Right cardiac atrium (tissue), 5 donors: Measurements from ENCODE around the gene OTOP3. TPM values are rescaled to one million over a fixed set of nuclear protein-coding genes. Genes with fewer than 3 reads are reported as not detected.

Experiments
- ATAC-seq, 2 donors: fragments of 200-7000 bp; cut with Tn5 transposase; one replicate each; pipeline versions ENCODE4 v1.8.0 to v1.9.1; 2020; ENCODE audit warnings: moderate library complexity in 2 of 2, mild to moderate bottlenecking in 1 of 2
- DNase-seq, 3 donors: peaks; one replicate each; pipeline ENCODE4 v3.0.0-alpha.2; 2020
- H3K27ac ChIP-seq: one replicate; pipeline ENCODE4 v1.5.1; 2013; ENCODE audit warnings: mild to moderate bottlenecking, low read length, control low read depth, moderate library complexity
- H3K27me3 ChIP-seq: one replicate; pipeline ENCODE4 v1.6.1; 2013; ENCODE audit not compliant: control insufficient read depth, insufficient read depth
- H3K4me1 ChIP-seq: one replicate; pipeline ENCODE4 v1.6.1; 2013; ENCODE audit warnings: low read length; ENCODE audit not compliant: control insufficient read depth, insufficient read depth
- H3K4me3 ChIP-seq: one replicate; pipeline ENCODE4 v1.5.1; 2013; ENCODE audit warnings: low read length, control low read depth
- H3K9me3 ChIP-seq: one replicate; pipeline ENCODE4 v1.6.1; 2013; ENCODE audit warnings: low read length; ENCODE audit not compliant: control insufficient read depth
- WGBS: extraction: QIAGEN DNeasy Blood & Tissue Kit; methylation state at CpG from one replicate; pipeline ENCODE4 v1.1.7; 2013; 5-methylcytosine and 5-hydroxymethylcytosine counted together
- intact Hi-C, 4 donors: fragments of 100-400 bp; cut with DNase I; formaldehyde crosslinking; loops; one replicate each; pipeline versions ENCODE4 v1.11.0 to v1.14.0; 2022 to 2023
- polyA plus RNA-seq: library from polyadenylated mRNA; stranded (reverse); fragments of 200-250 nt; gene quantifications from one replicate; pipeline ENCODE4 v1.2.3, GENCODE V29; 2013
- total RNA-seq, 4 donors: library from RNA; stranded (reverse); fragmentation: NEBNext Ultra II Directional; extraction: Animal tissue kit (Norgen Biotek cat#: 25700); gene quantifications; one replicate each; pipeline ENCODE4 v1.2.1, GENCODE V29; 2021
- donor health status: healthy with polysubstance abuse.
- donor health status: DM: no; HTN: yes; CAD: no.
- donor health status: DM: no; HTN: no; CAD: no.
- donor health status: DM: no; HTN: yes; CAD: no; lungs with severe emphysema.
- donor health status: DM: yes; HTN: yes; CAD: no.

The OTOP3 gene
- total and polyA plus RNA-seq, 5 donors: not detected

DNA sequence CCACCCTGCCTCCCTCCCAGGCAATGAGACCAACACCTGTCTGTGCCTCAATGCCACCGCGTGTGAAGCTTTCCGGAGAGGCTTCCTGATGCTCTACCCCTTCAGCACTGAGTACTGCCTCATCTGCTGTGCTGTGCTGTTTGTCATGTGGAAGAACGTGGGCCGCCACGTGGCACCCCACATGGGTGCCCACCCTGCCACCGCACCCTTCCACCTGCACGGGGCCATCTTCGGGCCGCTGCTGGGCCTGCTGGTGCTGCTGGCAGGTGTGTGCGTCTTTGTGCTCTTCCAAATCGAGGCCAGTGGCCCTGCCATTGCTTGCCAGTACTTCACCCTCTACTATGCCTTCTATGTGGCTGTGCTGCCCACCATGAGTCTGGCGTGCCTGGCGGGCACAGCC, 10.9 kb downstream of the OTOP3 start:
- 91% methylated on average over 14 of the region's 14 CpGs for WGBS
- Histone ChIP-seq H3K4me3 (no peak overlapping the region), H3K9me3 (no peaks in the 10 kb centered on the region), H3K4me1 (no peaks in the 10 kb centered on the region), H3K27ac (no peak overlapping the region), H3K27me3 (no peaks in the 10 kb centered on the region)
- ATAC-seq (no peak), DNase-seq (no peak)
- intact Hi-C loops: no loop called here

DNA sequence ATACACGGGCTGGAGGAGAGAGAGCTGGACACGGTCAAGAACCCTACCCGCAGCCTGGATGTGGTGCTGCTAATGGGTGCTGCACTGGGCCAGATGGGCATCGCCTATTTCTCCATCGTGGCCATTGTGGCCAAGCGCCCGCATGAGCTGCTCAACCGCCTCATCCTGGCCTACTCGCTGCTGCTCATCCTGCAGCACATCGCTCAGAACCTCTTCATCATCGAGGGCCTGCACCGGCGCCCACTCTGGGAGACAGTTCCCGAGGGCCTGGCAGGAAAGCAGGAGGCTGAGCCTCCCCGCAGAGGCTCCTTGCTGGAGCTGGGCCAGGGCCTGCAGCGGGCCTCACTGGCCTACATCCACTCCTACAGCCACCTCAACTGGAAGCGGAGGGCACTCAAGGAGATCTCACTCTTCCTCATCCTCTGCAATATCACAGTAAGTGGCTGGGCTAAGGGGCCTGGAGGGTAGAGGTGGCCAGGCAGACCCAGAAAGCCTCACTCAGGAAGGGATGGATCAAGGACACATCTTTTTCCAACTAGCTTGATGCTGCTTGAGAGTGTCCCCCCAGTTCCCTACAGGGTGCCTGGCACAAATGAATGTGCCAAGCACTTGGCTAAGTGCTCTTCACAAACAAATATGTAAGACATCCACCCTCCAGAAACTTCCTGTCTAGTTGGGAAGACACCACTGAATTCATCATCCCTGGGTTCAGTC, 11.5 kb downstream of the OTOP3 start:
- DNase-seq (no peak), ATAC-seq (no peak)
- Histone ChIP-seq H3K27ac (no peak overlapping the region), H3K4me1 (no peaks in the 10 kb centered on the region), H3K27me3 (no peaks in the 10 kb centered on the region), H3K9me3 (no peaks in the 10 kb centered on the region), H3K4me3 (no peak overlapping the region)
- 92% methylated on average over 17 of the region's 17 CpGs for WGBS
- intact Hi-C loops: no loop called here

DNA sequence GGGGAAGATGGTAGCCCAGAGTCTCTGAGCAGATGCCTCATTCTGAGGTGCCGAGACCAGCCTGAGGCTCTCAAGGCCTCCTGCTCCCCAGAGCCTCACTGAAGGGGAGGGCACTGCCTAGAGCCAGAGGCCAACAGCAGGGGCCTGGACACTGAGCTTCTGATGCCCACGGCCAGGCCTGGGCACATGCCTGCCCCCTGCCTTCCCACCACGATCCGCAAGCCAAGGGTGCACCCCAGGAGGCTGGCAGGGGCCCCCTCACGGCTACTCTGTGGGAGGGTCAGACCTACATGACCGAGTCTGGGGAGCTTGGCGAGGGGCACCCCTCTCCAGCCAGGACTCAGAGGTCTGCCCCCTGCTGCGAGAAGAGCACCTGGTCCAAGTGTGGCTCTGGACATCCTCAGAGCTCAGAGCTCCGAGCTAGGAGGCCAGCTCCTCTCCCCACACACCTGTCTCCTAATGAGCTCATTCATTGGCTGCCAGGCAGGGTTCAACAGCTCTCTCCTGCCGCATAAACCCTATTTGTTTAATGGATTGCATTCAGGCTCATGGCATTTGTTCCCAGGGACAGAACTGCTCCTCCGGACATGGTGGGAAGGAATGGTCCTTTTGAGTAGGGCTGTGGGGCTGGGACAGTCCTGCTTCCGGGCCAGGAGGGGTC, 13.9 kb downstream of the OTOP3 start:
- ATAC-seq: no peak
- no peaks in the 10 kb centered on the region for H3K27me3 ChIP-seq
- intact Hi-C loops: loop anchor here in 1 of 4 donors (10.0 kb wide), 1 partner anchor 255 kb away; the partner anchor contains the start of gene NUP85

DNA sequence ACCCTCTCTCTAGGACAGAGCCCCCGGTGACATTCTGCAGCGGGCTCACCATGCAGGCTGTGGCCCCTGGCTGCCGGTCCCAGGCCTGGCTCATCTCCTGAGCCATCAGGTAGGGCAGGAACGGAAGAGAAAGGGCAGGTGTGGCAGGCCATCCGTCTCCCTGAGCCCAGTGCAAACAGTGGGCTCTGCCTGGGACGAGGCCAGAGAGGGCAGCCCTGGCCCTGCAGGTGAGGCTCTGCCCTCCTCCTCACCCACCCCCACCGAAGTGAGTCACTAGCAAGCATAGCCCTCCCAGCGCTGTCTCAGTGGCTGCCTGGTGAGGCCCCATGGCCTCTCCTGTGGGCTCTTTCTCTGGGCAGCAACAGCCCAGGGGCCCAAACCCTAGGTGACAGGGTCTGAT, 14.5 kb downstream of the OTOP3 start:
- intact Hi-C loops: loop anchor here in 1 of 4 donors (10.0 kb wide), 1 partner anchor 255 kb away; the partner anchor contains the start of gene NUP85
- Histone ChIP-seq H3K27me3 (no peaks in the 10 kb centered on the region), H3K4me3 (no peak overlapping the region), H3K4me1 (no peaks in the 10 kb centered on the region), H3K9me3 (no peaks in the 10 kb centered on the region), H3K27ac (no peak overlapping the region)
- DNase-seq (no peak), ATAC-seq (no peak)
- WGBS: 63% methylated on average over 8 of the region's 8 CpGs

More for the DNA sequence above, 13.9 kb downstream of the OTOP3 start:
- WGBS: 55% methylated on average over 12 of the region's 12 CpGs
- H3K4me1 ChIP-seq: no peaks in the 10 kb centered on the region
- no peak overlapping the region for H3K4me3 ChIP-seq
- DNase-seq: no peak
- no peak overlapping the region for H3K27ac ChIP-seq
- H3K9me3 ChIP-seq: no peaks in the 10 kb centered on the region

DNA sequence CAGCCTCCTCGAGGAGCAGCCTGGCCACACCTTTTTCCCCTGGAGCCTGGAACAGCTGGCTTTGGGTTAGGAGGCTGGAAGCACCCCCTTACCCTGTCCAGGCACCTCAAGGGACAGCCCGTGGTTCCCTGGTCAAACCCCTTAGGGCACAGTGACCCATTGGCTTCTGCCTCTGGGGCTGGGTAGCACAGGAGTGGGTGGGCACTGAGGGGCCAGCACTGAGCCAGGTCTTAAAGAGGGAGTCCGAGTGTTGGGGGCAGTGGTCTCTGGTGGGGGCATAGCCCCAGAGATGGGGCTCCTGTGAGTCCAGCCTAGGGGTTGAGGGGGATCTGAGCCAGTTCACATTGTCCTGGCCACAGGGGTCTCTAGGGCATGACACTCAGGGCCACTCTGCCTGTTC, 15.4 kb downstream of the OTOP3 start:
- no peaks in the 10 kb centered on the region for H3K27me3 ChIP-seq
- WGBS: 65% methylated on average over 3 of the region's 3 CpGs
- H3K9me3 ChIP-seq: no peaks in the 10 kb centered on the region
- intact Hi-C loops: loop anchor here in 1 of 4 donors (10.0 kb wide), 1 partner anchor 254 kb away; the partner anchor contains the start of gene NUP85
- no peaks in the 10 kb centered on the region for H3K4me1 ChIP-seq
- no peak overlapping the region for H3K4me3 ChIP-seq
- no peak overlapping the region for H3K27ac ChIP-seq
- DNase-seq (no peak), ATAC-seq (no peak)

DNA sequence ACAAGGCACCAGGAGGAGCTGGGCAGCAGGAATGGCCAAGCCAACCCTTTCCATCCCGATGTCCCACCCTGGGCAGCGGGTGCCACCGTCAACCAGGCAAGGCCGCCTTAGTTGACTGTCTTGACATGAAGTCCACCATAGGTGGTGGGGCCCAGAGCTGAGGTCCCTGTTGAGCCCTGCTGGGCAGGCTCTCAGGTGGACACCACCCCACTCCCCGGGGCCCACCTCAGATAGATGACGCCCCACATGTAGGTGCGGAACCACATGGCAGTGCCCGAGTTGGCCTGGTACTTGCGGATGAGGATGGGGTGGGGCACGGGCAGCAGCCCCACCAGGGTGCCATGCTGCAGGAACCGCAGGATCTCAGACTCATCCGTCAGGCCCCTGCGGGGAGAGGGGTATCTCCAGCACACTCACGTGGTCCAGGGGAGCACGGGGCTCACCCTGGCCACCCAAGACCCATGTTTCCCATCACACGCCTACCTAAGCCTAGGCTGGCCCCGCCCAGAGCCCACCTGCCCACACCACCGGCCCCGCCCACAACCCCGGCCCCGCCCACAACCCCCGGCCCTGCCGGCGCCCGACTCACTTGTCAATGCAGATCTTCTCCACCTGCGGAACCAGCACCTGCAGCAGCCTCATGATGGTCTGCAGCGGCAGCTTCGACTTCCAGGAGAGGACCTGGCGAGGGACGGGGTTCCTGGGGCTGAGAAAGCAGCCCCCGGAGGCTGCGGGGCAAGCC, 16.2 kb downstream of the OTOP3 start:
- Histone ChIP-seq H3K9me3 (no peaks in the 10 kb centered on the region), H3K27ac (no peak overlapping the region), H3K4me1 (no peaks in the 10 kb centered on the region), H3K27me3 (no peaks in the 10 kb centered on the region), H3K4me3 (no peak overlapping the region)
- WGBS: 70% methylated on average over 32 of the region's 32 CpGs
- intact Hi-C loops: loop anchor here in 1 of 4 donors (10.0 kb wide), 1 partner anchor 253 kb away; the partner anchor contains the start of gene NUP85
- peak in 1 of 3 donors; percentile 55 for DNase-seq
- ATAC-seq: no peak

DNA sequence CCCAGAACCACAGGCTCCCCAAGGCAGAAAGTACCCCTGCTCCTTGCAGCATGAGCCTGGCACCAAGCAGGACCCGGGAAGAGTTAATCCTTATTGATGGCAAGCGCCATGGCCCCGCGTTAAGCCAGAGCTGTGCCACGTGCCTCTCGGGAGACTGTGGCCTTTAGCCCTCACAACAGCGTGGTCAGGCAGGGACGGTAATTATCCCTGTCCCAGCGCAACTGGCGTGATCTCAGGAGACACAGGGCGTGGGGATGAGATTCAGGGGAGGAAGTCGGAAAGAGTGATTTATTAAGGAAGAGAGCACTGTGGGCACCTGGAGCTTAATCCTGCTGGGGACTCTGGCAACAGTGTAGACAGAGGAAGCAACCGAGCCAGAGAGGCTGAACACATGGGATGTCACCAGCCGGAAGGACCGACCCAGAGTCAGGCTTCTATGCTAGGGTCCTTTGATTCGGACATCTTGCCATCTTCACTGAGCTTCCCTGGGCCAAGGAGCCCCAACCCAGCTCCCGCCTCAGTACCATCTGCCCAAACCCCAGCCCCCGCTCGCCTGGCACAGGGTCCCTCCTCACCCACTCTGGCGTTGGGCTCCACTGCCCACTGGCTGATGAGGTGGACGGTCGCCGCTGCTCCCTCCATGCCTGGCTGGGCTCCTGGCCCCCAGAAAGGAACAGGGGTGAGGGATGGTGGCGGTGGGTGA, 16.9 kb downstream of the OTOP3 start:
- WGBS: 78% methylated on average over 24 of the region's 24 CpGs
- no peaks in the 10 kb centered on the region for H3K4me1 ChIP-seq
- H3K4me3 ChIP-seq: no peak overlapping the region
- H3K9me3 ChIP-seq: no peaks in the 10 kb centered on the region
- ATAC-seq (no peak), DNase-seq (peak in 1 of 3 donors; percentile 44)
- no peaks in the 10 kb centered on the region for H3K27me3 ChIP-seq
- H3K27ac ChIP-seq: no peak overlapping the region
- intact Hi-C loops: loop anchor here in 1 of 4 donors (10.0 kb wide), 1 partner anchor 252 kb away; the partner anchor contains the start of gene NUP85

DNA sequence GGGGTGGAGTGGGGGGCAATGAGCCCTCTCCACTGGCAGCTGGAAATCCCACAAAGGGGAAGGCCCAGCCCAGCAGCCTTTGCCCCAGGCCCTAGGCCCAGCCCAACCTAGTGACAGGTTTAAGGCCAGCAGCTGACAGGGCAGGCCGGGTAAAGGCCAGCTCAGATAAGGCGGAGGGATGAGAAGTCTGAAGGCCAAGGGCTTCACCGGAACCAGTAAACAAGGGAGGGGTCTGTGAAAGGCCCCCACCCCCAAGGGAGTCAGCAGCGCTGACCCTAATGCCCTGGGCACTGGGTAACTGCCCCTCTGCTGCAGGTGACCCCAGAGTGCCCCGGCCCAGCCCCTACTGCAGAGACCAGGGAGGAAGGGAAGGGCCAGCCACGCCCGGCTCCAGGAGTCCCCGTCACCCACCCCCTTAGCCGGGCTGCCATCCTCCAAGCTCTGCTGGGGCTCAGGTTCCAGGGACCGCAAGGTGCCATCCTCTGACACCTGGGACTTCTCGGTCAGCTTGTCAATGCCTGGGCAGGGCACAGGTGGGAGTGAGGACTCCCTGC, 17.5 kb downstream of the OTOP3 start:
- Histone ChIP-seq H3K27me3 (no peaks in the 10 kb centered on the region), H3K27ac (no peak overlapping the region), H3K4me3 (no peak overlapping the region), H3K9me3 (no peaks in the 10 kb centered on the region), H3K4me1 (no peaks in the 10 kb centered on the region)
- 81% methylated on average over 11 of the region's 11 CpGs for WGBS
- ATAC-seq: no peak
- intact Hi-C loops: loop anchor here in 1 of 4 donors (10.0 kb wide), 1 partner anchor 252 kb away; the partner anchor contains the start of gene NUP85
- DNase-seq: peak in 1 of 3 donors; percentile 39

DNA sequence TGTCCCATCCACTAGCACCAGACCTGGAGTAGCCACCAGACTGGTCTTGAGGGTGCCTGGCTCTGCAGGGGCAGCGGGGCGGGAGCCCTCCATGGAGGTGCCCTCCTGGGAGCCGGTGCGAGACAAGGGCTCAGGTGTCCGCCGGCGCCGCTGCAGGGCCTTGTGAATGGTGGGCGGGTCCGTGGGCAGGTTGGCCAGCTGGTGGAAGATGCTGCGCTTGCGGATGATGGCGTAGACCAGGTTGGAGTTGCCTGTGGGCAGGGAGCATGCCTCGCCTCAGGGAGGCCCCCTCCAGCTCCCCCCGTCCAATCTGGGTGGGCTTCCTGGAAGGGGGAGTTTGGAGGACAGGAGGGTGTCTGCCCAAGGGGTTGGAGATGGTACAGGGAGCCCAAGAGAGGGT, 18.4 kb downstream of the OTOP3 start:
- no peak overlapping the region for H3K4me3 ChIP-seq
- ATAC-seq: no peak
- WGBS: 92% methylated on average over 15 of the region's 15 CpGs
- DNase-seq: no peak
- H3K4me1 ChIP-seq: no peaks in the 10 kb centered on the region
- intact Hi-C loops: loop anchor here in 1 of 4 donors (10.0 kb wide), 1 partner anchor 251 kb away; the partner anchor contains the start of gene NUP85
- no peaks in the 10 kb centered on the region for H3K9me3 ChIP-seq
- H3K27ac ChIP-seq: no peak overlapping the region
- no peaks in the 10 kb centered on the region for H3K27me3 ChIP-seq
